HG03097 (cell line): ENCODE results near the gene ACSS1.

ENCODE experiments used
- ATAC-seq: cut with Tn5 transposase; IDR thresholded peaks from one replicate; pipeline ENCODE4 v1.9.1; 2021; ENCODE audit not compliant: unreplicated experiment, low FRiP score

The ACSS1 gene

DNA sequence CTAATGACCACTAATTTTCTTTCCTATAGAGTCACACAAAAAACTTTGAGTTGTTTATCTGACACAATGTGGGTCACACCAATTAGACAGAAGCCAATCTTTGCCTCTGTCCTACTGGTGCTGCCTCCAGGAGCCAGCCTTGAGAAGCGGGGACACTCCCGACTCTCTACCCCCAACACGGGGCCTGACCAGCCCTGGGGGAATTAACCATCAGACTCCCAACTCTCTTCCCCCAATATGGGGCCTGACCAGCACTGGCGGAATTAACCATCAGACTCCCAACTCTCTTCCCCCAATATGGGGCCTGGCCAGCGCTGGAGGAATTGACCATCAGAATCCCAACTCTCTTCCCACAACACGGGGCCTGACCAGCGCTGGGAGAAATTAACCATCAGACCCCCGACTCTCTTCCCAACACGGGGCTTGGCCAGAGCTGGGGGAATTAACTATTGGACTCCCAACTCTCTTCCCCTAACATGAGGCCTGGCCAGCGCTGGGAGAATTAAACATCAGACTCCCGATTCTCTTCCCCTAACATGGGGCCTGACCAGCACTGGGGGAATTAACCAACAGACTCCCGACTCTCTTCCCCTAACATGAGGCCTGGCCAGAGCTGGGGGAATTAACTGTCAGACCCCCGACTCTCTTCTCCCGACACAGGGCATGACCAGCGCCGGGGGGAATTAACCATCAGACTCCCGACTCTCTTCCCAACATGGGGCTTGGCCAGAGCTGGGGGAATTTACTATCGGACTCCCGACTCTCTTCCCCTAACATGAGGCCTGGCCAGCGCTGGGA is 96.4 kb downstream of the ACSS1 start:
- no peak for ATAC-seq

DNA sequence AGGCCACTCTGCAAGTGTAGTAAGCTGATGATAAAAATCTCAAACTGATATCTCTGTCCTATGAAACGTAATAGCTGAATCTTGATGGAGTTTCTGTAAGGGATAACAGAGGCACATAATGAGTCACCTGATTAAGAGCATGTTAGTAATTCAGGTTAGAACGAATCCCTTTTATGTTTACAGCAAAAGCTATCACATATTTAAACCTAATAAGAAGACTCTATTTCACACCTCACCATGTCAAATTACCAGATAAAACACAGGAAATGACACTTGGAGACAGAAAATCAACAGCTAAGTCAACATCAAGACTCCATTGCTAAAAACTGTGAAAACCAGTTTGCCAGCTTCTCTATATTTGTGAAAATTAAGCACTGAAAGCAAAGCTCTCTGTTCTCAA is 97.1 kb downstream of the ACSS1 start:
- ATAC-seq, result no peak

- no peak for ATAC-seq
Measured at GRCh38 chr20:24960302-24960801, 97.6 kb downstream of the ACSS1 start.

- ATAC-seq, result no peak
Measured at GRCh38 chr20:24959591-24960301, 98.2 kb downstream of the ACSS1 start.

GRCh38 chr20:24958506-24959385 is 99.2 kb downstream of the ACSS1 start:
- no peak for ATAC-seq

DNA sequence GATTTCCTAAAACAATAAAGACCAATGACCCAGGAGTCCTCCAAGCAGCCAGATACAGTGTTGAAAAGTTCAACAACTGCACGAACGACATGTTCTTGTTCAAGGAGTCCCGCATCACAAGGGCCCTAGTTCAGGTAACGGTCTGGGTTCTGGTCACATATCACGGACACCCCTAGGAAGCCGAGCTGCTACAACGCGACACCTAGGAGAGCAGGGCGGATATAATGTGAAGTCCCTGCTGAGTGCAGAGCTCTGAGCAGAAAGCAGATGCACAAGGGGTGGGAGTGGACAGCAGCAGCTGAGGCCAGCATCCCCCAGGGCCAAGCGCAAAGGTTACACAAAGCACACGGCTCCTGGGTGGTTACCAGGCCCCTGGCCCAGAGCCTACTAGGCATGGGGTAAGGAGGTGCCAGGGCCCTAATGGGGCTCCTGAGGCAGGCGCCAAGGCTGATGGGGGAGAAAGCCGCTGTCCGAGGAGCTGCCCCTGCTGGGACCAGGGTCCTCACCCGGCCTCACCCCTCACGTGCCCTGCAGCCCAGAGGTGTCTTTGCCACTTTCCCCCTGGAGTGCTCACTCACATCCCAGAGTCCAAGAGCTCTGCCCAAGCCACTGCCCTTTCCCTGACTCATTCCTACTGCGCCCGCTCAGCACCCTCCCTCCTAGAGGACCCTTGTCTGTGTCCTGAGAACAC is 100.5 kb downstream of the ACSS1 start:
- ATAC-seq, result no peak
